GM23338 (cell line): Measurements from ENCODE around the gene BUB1.

Source experiments
- CREB1 ChIP-seq: fragments of 250-450 bp; sonication (Bioruptor Pico); IDR thresholded peaks from 2 replicates; pipeline ENCODE4 v1.5.0; 2020; ENCODE audit warnings: low read depth, mild to moderate bottlenecking, moderate library complexity
- ZNF331 ChIP-seq: fragments of 250-450 bp; sonication (Bioruptor Pico); IDR thresholded peaks from 2 replicates; pipeline ENCODE4 v1.5.0; 2020; ENCODE audit warnings: low read depth, mild to moderate bottlenecking, moderate library complexity
- TF ChIP-seq, protein P1 (sequence below), 2 experiments: fragments of 200-600 bp in 1 of 2; sonication (generic) in 1 of 2; conservative IDR thresholded peaks; 2 replicates each; pipeline versions ENCODE4 v1.5.1 to v1.6.1; 2016 to 2017; ENCODE audit warnings: antibody characterized with exemption in 2 of 2, low read depth in 2 of 2, mild to moderate bottlenecking in 2 of 2, moderate library complexity in 1 of 2
- TF ChIP-seq, protein P2 (sequence below): IDR thresholded peaks from one replicate; pipeline ENCODE4 v1.6.1; 2018; ENCODE audit warnings: antibody characterized with exemption; ENCODE audit not compliant: unreplicated experiment

DNA sequence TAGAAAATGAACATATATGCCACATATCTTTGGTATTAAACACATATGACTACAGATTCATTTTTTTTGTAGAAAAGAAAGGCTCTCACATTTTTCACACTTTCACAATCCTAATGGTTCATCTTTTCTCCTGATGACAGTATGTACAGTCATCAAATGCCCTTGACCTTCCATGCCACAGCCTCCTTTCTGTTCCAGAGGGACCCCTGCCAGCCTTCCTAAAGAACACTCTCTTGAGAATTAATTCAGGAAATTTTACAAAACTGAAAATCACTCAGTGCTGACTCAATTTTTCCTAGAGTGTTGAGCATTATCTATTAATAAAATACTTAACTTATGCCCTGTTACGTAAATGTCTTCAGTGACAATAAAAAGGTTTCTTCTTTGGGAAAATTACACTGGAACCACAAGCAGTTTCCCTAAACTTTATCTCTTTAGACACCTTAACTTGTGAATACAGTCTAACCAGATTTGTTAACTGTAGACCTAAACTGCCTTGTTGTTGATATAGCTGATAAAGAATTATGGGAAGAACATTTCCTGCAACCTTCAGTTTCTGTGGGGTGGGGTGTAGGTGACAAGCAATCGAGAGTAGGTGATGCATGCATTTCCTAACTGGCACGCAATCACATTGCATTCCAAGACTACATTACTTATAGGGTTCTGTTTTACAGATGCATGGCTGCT lies 39.2 kb upstream of the BUB1 start:
- TF ChIP-seq, protein P1, sequence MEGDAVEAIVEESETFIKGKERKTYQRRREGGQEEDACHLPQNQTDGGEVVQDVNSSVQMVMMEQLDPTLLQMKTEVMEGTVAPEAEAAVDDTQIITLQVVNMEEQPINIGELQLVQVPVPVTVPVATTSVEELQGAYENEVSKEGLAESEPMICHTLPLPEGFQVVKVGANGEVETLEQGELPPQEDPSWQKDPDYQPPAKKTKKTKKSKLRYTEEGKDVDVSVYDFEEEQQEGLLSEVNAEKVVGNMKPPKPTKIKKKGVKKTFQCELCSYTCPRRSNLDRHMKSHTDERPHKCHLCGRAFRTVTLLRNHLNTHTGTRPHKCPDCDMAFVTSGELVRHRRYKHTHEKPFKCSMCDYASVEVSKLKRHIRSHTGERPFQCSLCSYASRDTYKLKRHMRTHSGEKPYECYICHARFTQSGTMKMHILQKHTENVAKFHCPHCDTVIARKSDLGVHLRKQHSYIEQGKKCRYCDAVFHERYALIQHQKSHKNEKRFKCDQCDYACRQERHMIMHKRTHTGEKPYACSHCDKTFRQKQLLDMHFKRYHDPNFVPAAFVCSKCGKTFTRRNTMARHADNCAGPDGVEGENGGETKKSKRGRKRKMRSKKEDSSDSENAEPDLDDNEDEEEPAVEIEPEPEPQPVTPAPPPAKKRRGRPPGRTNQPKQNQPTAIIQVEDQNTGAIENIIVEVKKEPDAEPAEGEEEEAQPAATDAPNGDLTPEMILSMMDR (conservative IDR thresholded peaks at IDR 0.05; ENCODE audit: low read depth in 2 of 2), result no peak
- TF ChIP-seq CREB1 (CRISPR knock-in tag) (no peak), ZNF331 (CRISPR knock-in tag) (no peak)
- TF ChIP-seq, protein P2, sequence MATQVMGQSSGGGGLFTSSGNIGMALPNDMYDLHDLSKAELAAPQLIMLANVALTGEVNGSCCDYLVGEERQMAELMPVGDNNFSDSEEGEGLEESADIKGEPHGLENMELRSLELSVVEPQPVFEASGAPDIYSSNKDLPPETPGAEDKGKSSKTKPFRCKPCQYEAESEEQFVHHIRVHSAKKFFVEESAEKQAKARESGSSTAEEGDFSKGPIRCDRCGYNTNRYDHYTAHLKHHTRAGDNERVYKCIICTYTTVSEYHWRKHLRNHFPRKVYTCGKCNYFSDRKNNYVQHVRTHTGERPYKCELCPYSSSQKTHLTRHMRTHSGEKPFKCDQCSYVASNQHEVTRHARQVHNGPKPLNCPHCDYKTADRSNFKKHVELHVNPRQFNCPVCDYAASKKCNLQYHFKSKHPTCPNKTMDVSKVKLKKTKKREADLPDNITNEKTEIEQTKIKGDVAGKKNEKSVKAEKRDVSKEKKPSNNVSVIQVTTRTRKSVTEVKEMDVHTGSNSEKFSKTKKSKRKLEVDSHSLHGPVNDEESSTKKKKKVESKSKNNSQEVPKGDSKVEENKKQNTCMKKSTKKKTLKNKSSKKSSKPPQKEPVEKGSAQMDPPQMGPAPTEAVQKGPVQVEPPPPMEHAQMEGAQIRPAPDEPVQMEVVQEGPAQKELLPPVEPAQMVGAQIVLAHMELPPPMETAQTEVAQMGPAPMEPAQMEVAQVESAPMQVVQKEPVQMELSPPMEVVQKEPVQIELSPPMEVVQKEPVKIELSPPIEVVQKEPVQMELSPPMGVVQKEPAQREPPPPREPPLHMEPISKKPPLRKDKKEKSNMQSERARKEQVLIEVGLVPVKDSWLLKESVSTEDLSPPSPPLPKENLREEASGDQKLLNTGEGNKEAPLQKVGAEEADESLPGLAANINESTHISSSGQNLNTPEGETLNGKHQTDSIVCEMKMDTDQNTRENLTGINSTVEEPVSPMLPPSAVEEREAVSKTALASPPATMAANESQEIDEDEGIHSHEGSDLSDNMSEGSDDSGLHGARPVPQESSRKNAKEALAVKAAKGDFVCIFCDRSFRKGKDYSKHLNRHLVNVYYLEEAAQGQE, result no peak
